ENCODE results near the gene GOLGA6L6. TPM values are rescaled to one million over a fixed set of nuclear protein-coding genes. Genes with fewer than 3 reads are reported as not detected.
"Not testable (repeated sequence)": the region's sequence is repeated elsewhere in the genome, so short reads cannot be mapped to it uniquely, and the experiment has no call there.

GOLGA6L6 gene, protein sequence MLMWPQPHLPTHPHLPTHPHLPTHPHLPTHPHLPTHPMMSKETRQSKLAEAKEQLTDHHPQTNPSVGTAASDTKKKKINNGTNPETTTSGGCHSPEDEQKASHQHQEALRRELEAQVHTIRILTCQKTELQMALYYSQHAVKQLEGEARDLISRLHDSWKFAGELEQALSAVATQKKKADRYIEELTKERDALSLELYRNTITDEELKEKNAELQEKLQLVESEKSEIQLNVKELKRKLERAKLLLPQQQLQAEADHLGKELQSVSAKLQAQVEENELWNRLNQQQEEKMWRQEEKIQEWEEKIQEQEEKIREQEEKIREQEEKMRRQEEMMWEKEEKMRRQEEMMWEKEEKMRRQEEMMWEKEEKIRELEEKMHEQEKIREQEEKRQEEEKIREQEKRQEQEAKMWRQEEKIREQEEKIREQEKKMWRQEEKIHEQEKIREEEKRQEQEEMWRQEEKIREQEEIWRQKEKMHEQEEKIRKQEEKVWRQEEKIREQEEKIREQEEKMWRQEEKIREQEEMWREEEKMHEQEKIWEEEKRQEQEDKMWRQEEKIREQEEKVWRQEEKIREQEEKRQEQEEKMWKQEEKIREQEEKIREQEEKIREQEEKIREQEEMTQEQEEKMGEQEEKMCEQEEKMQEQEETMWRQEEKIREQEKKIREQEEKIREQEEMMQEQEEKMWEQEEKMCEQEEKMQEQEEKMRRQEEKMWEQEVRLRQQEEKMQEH
- not detected for total RNA-seq

DNA sequence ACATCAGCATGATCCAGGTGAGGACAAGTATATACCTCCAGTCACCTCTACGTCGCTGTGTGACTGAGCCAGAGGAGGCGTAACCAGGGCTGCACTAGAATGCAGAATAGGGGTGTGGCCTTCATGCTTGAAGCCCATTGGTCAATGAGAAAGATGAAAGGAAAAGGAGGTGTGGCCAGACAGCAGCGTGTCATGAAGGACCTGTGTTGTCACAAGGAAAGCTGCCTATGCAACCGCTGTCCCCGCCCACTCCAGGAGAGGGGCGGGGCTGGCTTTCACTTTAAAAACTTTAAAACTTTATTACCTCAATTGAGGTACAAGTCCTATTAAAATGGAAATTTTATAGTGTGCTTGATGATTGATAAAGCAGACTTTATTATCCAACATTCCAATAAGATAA lies at the start of gene GOLGA6L6:
Gene GOLGA6L6, minus strand, starts transcription at position 101 of the 400 bp plus-strand sequence. Its CDS starts 91 bp downstream, at position 10.
- H3K27me3 Mint-ChIP-seq; DNase-seq (ENCODE audit: low spot score); H3K4me3 Mint-ChIP-seq; H3K9me3 Mint-ChIP-seq; ATAC-seq; H3K36me3 Mint-ChIP-seq; H3K27ac Mint-ChIP-seq; H3K4me1 Mint-ChIP-seq (ENCODE audit: low read depth in 2 of 2): not testable (repeated sequence)

DNA sequence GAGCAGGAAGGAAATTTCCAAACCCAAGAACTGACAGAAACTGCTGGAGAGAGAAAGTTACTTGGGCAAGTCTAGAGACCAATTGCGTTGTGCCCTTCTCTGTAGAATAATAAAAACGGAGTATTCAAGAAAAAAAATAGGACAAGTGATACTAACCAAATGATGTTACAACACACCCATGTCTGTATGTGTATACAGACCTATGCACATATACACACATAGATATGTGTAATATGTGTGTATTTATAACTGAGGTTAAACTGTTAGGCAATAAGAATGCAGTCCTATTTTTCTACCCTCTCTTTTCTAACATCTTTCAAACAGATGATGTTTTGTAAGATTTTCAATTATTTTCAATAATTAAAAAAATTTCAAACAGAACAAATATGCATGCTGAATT lies 48.5 kb upstream of the GOLGA6L6 start:
- not testable (repeated sequence) for H3K4me3 Mint-ChIP-seq; ATAC-seq; H3K4me1 Mint-ChIP-seq (ENCODE audit: low read depth in 2 of 2); H3K36me3 Mint-ChIP-seq; H3K27me3 Mint-ChIP-seq; DNase-seq (ENCODE audit: low spot score); H3K27ac Mint-ChIP-seq; H3K9me3 Mint-ChIP-seq

DNA sequence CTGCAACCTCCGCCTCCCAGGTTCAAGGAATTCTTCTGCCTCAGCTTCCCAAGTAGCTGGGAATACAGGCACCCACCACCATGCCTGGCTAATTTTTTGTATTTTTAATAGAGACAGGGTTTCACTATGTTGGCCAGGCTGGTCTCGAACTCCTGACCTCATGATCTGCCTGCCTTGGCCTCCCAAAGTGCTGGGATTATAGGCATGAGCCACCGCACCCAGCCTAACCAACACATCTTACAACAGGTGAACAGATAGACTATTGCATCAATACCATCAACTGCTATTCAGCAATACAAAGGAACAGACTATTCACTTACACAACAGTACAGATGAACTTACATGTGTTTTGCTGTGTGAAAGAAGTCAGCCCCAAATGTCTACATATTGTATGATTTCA lies 45.2 kb upstream of the GOLGA6L6 start:
- H3K4me3 Mint-ChIP-seq; ATAC-seq; DNase-seq (ENCODE audit: low spot score): not testable (repeated sequence)

DNA sequence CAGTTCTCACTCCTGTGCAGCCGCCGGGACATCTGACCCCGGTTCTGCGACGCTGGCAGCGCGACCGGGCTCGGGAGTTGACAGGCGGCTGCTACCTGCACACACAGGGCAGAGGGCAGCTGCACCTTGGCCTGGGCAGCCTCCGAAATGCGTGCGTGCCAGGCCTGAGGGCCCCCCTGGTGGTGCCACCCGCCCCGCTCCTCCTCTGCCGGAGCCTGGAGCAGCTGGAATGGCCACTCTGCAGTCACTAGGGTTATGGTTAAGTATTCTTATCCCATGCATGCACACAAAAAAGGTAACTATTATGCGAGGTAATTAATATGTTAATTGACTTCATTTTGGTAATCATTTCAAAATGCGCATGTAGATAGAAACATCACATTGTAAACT lies 41.1 kb upstream of the GOLGA6L6 start:
- H3K9me3 Mint-ChIP-seq; H3K36me3 Mint-ChIP-seq; H3K27me3 Mint-ChIP-seq; ATAC-seq; H3K4me3 Mint-ChIP-seq; H3K27ac Mint-ChIP-seq; H3K4me1 Mint-ChIP-seq (ENCODE audit: low read depth in 2 of 2): not testable (repeated sequence)
- peak; percentile 40 for DNase-seq (ENCODE audit: low spot score)

More for the DNA sequence above, 45.2 kb upstream of the GOLGA6L6 start:
- H3K27ac Mint-ChIP-seq; H3K9me3 Mint-ChIP-seq; H3K36me3 Mint-ChIP-seq; H3K4me1 Mint-ChIP-seq (ENCODE audit: low read depth in 2 of 2); H3K27me3 Mint-ChIP-seq: not testable (repeated sequence)

DNA sequence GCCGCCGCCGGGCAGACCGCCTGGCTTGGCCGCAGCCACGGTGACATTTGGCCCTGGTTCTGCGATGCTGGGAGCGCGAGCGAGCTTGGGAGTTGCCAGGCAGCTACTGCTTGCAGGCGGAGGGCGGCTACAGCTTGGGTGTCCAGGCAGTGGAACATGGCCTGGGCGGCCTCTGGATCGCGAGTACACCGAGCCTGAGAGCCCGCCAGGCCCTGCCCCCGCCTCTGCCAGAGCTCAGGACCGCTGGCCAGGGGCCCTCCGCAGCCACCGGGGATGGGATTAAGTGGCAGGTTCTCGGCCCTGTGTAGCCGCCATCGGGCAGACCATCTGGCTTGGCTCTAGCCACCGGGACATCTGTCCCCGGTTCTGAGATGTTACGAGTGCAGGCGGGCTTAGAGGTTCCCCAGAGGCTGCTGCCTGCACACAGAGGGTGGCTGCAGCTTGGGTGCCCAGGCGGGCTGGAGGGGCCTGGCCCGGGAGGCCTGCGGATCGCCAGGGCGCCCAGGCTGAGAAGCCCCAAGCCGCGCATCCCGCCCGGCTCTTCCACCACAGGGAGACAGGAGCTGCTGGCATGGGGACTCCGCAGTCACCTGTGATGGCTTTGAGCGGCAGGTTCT lies 40.6 kb upstream of the GOLGA6L6 start:
- ATAC-seq; DNase-seq (ENCODE audit: low spot score); H3K4me3 Mint-ChIP-seq; H3K9me3 Mint-ChIP-seq; H3K27ac Mint-ChIP-seq; H3K36me3 Mint-ChIP-seq; H3K4me1 Mint-ChIP-seq (ENCODE audit: low read depth in 2 of 2); H3K27me3 Mint-ChIP-seq: not testable (repeated sequence)

DNA sequence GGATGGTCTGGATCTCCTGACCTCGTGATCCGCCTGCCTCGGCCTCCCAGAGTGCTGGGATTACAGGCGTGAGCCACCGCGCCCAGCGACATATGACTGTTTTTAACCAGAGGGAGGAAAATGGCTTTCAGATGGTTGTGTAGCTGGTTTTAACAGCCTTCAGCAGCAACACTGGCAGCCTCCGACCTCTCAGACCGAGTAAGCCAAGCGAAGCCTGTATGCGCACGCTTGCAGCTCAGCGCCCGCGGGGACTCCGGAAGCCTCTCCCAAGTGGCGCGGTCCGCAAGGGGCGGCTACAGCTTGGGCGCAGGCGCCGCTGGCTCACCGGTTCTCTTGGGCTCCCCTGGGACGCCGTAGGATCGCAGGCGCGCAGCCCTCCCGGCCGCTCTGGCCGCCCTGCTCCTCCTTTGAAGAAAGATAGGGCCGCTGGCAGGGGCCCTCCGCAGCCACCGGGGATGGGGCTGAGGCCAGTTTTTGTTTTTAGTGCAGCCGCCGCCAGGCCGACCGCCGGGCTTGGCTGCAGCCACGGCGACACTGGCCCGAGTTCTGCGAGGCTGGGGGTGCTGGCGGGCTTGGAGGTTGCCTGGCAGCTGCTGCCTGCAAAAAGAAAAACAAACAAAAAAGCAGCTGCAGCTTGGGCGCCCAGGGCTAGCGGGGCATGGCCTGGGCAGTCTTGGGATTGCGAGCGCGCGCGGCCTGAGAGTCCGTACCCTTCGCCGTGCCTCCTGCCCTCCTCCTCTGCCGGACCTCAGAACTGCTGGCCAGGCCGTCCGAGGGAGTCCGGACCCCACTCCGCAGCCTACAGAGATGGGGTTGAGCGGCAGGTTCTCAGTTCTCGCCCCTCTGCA lies 39.9 kb upstream of the GOLGA6L6 start:
- not testable (repeated sequence) for H3K36me3 Mint-ChIP-seq; DNase-seq (ENCODE audit: low spot score); H3K9me3 Mint-ChIP-seq; ATAC-seq; H3K27me3 Mint-ChIP-seq; H3K27ac Mint-ChIP-seq; H3K4me1 Mint-ChIP-seq (ENCODE audit: low read depth in 2 of 2); H3K4me3 Mint-ChIP-seq

DNA sequence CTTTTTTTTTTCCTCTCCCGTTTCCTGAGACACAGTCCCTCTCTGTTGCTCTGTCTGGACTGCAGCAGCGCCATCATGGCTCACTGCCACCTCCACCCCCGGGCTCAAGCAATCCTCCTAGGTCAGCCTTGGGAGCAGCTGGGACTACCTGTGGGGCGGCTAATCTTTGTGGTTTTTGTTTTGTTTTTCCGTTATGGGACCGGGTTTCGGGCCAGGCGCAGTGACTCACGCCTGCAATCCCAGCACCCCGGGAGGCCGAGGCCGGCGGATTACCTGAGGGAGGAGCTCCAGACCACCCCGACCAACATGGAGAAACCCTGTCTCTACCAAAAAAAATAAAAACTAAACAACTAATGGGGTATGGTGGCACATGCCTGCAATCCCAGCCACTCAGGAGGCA lies 38.1 kb upstream of the GOLGA6L6 start:
- H3K4me3 Mint-ChIP-seq; H3K9me3 Mint-ChIP-seq; H3K27me3 Mint-ChIP-seq; H3K27ac Mint-ChIP-seq; H3K4me1 Mint-ChIP-seq (ENCODE audit: low read depth in 2 of 2); ATAC-seq; H3K36me3 Mint-ChIP-seq; DNase-seq (ENCODE audit: low spot score): not testable (repeated sequence)

DNA sequence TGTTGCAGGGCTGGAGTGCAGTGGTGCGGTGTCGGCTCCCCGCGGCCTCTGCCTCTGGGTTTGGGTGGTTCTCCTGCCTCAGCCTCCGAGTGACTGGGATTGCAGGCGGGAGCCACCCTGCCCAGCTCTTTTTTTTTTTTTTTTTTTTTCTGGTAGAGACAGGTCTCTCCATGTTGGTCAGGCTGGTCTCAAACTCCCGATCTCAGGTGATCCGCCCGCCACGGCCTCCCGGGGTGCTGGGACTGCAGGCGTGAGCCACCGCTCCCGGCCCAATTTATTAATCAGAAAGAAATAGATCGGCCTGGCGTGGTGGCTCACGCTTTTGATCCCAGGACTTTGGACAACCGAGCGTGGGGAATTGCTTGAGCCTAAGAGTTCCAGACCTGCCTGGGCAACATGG lies 9.7 kb upstream of the GOLGA6L6 start:
- not testable (repeated sequence) for H3K27me3 Mint-ChIP-seq; H3K4me3 Mint-ChIP-seq; ATAC-seq; H3K36me3 Mint-ChIP-seq; DNase-seq (ENCODE audit: low spot score); H3K9me3 Mint-ChIP-seq; H3K4me1 Mint-ChIP-seq (ENCODE audit: low read depth in 2 of 2); H3K27ac Mint-ChIP-seq

DNA sequence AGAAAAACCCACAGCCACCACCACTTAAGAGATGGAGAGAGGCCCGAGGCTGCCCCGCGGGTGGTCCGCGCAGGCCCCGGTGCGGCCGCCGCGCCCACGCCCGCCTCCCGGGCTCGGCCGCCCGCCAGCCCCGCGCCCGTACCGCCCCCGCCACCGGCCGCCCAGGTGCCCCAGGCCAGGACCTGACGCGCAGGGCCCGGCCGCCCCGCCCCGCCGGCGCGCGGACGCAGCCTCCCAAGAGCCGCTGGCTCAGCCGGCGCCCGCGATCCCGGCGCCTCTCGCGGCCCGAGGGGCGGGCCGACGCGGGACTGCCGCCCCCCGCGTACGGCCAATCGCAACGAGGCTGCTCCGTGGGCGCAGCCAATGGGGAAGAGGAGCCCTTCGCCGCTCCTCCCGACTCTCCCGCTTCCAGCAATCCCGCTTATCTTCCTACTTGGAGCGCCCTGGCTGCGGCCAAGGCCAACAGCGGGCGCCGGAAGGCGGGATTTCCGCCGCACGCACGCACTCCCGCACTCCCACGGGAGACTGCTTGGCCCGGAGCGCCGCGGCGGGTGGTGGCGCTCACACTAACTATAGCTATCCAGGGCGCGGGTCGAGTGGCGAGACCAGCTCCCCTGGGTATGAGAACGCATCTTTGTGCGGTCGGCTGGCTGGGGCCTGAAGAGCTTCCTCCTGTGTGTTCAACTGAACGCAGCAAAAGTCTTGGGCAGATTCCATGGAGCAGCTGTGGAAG lies 35.5 kb downstream of the GOLGA6L6 start:
- not testable (repeated sequence) for DNase-seq (ENCODE audit: low spot score); H3K36me3 Mint-ChIP-seq; H3K4me1 Mint-ChIP-seq (ENCODE audit: low read depth in 2 of 2); H3K4me3 Mint-ChIP-seq; ATAC-seq; H3K27ac Mint-ChIP-seq; H3K27me3 Mint-ChIP-seq; H3K9me3 Mint-ChIP-seq

DNA sequence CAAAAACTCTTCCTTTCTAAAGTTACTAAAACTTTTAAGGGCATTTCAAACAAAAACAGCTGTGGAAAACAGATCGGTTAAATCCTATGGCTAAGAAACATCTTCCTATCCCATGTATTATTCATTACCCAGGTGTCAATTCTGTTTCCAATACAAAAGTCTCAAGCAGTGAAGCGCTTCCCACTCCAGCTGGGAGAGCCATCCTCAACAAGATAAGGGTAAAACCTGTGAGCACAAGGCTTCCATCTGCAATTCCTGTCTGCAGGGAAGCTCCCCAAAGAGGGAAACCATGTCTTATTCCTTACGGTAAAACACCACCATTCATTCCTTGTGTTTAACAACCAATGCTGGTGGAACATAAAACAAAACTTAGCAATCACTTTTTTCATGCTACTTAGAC lies 38.8 kb downstream of the GOLGA6L6 start:
- not testable (repeated sequence) for H3K9me3 Mint-ChIP-seq; H3K27me3 Mint-ChIP-seq; H3K27ac Mint-ChIP-seq; DNase-seq (ENCODE audit: low spot score); H3K4me1 Mint-ChIP-seq (ENCODE audit: low read depth in 2 of 2); H3K36me3 Mint-ChIP-seq; H3K4me3 Mint-ChIP-seq; ATAC-seq

DNA sequence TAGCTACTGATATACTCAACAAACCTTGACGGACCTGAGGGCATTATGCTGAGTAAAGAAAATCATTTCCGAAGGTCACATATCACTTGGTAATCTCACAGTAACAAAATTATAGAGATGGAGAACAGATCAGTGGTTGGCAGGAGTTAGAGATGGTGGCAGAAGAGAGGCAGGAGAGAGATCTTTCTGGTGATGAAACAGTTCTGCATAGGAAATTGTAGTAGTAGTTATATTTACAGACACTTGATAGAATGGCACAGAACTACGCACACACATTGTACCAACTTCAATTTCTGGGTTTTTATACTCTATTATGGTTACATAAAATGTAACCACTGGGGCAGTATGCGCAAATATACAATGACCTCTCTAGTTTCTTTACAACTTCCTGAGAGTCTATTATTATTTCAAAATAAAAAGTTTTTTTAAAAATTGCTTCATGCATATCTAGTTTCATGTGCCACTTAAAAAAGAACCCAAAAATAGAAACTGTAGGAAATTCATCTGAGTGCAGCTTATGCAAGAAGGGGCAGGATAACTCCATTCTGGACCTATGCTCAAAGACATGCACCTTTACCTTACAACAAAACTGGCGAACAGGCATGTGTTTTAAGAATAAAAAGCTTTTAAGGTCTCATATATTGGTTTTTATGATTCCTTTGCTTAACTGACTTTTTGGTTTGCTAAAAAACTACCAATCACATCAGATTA lies 39.9 kb downstream of the GOLGA6L6 start:
- not testable (repeated sequence) for H3K27me3 Mint-ChIP-seq; DNase-seq (ENCODE audit: low spot score); H3K9me3 Mint-ChIP-seq; ATAC-seq; H3K36me3 Mint-ChIP-seq; H3K4me3 Mint-ChIP-seq; H3K4me1 Mint-ChIP-seq (ENCODE audit: low read depth in 2 of 2); H3K27ac Mint-ChIP-seq

DNA sequence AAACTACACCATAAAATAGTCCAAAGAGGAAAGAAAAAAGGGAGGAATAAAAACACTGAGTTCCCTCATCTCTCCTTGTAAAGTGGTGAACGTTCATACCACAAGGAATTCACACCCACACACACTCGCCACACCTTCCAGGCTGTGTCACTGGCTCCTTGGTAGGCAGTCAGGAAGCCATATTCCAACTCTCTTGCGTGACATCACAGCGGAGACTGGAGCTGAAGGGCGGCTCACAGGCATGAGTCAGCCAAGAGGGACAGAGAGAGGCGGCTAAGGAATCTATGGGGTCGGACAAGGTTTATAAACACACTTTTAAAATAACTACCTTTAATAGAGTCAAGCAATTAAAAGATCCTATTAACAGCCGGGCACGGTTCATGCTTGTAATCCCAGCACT lies 43.8 kb downstream of the GOLGA6L6 start:
- not testable (repeated sequence) for DNase-seq (ENCODE audit: low spot score); ATAC-seq; H3K27ac Mint-ChIP-seq; H3K4me3 Mint-ChIP-seq; H3K9me3 Mint-ChIP-seq; H3K36me3 Mint-ChIP-seq; H3K27me3 Mint-ChIP-seq; H3K4me1 Mint-ChIP-seq (ENCODE audit: low read depth in 2 of 2)
